ENCODE data around the gene DIAPH3.

The DIAPH3 gene

DNA sequence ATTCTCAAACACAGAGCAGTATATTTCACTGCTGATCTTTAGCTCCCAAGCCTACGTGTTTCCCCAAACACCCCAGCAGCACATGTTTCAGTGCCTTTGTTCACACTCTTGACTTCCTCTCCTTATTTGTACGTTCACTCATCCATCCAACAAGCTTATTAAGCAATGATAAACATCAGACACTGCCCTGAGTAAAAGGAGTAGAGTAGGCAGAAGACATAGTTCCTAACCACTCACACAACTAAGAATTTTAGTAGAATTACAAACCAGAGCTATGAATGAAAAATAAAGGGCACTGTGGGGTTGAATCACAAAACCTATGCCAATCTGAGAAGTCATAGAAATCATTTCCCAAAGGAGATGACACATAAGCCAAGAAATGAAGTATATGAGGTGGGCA lies 213.5 kb downstream of the DIAPH3 start:
- no peaks in the 10 kb centered on the region for H3K9me3 ChIP-seq (ENCODE audit: low read length)
- no peak overlapping the region for H3K27ac ChIP-seq (ENCODE audit: low read depth, low read length)
- no peaks in the 10 kb centered on the region for H3K4me1 ChIP-seq (ENCODE audit: insufficient read depth, low read length)
- no peaks in the 10 kb centered on the region for H3K27me3 ChIP-seq (ENCODE audit: control insufficient read depth in 1 of 2, insufficient read depth in 2 of 2, low read length in 2 of 2)
- H3K4me3 ChIP-seq (ENCODE audit: low read depth in 1 of 2, low read length in 2 of 2) = no peak overlapping the region
- H3K36me3 ChIP-seq (ENCODE audit: insufficient read depth, low read length) = no peaks in the 10 kb centered on the region
- H3K9ac ChIP-seq (ENCODE audit: low read length) = no peak overlapping the region

DNA sequence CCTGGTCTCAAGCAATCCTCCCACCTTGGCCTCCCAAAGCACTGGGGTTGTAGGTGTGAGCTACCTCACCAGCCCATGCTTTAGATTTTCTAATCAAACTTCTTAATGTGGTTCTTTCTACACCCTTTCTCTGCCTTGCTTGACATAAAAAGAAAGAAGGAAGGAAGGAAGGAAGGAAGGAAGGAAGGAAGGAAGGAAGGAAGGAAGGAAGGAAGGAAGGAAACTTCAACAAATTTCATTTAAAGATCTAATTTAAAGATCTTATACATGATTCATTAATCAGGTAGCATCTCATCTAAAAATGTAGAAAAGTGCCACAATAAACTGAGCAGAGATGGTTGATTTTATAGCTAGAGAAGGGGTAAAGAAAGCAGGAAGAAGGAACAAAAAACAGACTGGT lies 215.0 kb downstream of the DIAPH3 start:
- Histone ChIP-seq H3K27me3 (ENCODE audit: control insufficient read depth in 1 of 2, insufficient read depth in 2 of 2, low read length in 2 of 2) (no peaks in the 10 kb centered on the region), H3K4me1 (ENCODE audit: insufficient read depth, low read length) (no peaks in the 10 kb centered on the region), H3K9me3 (ENCODE audit: low read length) (no peaks in the 10 kb centered on the region), H3K36me3 (ENCODE audit: insufficient read depth, low read length) (no peaks in the 10 kb centered on the region), H3K4me3 (ENCODE audit: low read depth in 1 of 2, low read length in 2 of 2) (no peak overlapping the region), H3K9ac (ENCODE audit: low read length) (no peak overlapping the region), H3K27ac (ENCODE audit: low read depth, low read length) (no peak overlapping the region)

DNA sequence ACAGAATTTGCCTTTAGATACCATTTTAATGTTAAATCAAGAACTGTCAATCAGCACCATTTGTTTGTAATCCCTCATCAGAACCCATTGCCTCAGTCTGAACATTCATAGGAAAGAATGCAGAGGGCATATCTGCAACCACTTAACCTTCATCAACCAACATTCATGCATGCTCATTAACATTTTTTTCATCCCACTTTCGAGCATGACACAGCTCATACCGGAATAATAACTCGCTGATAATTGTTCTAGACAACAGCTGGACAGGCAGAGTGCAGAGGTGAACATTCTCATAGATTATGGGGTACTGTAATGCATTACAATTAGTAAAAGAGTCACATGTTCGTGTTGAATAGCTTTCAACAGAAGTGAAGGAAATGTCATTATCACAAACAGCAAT lies 216.8 kb downstream of the DIAPH3 start:
- no peak overlapping the region for H3K4me3 ChIP-seq (ENCODE audit: low read depth in 1 of 2, low read length in 2 of 2)
- H3K36me3 ChIP-seq (ENCODE audit: insufficient read depth, low read length) = no peaks in the 10 kb centered on the region

DNA sequence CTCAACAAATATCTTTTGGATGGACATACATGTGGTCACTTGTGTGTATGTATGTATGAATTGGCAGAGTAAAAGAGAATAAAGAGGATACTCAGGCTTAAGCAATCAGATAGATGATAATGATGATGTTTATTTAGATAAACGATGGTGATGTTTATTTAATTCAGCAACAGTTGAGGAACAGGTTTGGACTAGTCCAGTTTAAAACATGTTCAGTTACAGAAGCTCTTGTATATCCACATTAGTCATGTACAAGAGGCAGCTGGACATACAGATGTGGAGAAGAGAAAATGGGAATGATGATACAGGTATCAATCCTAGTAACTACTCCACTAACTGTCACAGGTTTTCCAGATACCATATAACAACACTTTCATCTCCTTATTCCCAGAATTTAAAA lies 232.1 kb downstream of the DIAPH3 start:
- H3K27ac ChIP-seq (ENCODE audit: low read depth, low read length) = no peak overlapping the region
- H3K9me3 ChIP-seq (ENCODE audit: low read length) = no peaks in the 10 kb centered on the region
- no peaks in the 10 kb centered on the region for H3K27me3 ChIP-seq (ENCODE audit: control insufficient read depth in 1 of 2, insufficient read depth in 2 of 2, low read length in 2 of 2)
- H3K36me3 ChIP-seq (ENCODE audit: insufficient read depth, low read length) = no peaks in the 10 kb centered on the region
- no peak overlapping the region for H3K9ac ChIP-seq (ENCODE audit: low read length)
- H3K4me1 ChIP-seq (ENCODE audit: insufficient read depth, low read length) = no peaks in the 10 kb centered on the region
- no peak overlapping the region for H3K4me3 ChIP-seq (ENCODE audit: low read depth in 1 of 2, low read length in 2 of 2)

More for the DNA sequence above, 216.8 kb downstream of the DIAPH3 start:
- no peaks in the 10 kb centered on the region for H3K4me1 ChIP-seq (ENCODE audit: insufficient read depth, low read length)
- no peak overlapping the region for H3K9ac ChIP-seq (ENCODE audit: low read length)
- no peaks in the 10 kb centered on the region for H3K9me3 ChIP-seq (ENCODE audit: low read length)
- no peaks in the 10 kb centered on the region for H3K27me3 ChIP-seq (ENCODE audit: control insufficient read depth in 1 of 2, insufficient read depth in 2 of 2, low read length in 2 of 2)
- H3K27ac ChIP-seq (ENCODE audit: low read depth, low read length) = no peak overlapping the region

DNA sequence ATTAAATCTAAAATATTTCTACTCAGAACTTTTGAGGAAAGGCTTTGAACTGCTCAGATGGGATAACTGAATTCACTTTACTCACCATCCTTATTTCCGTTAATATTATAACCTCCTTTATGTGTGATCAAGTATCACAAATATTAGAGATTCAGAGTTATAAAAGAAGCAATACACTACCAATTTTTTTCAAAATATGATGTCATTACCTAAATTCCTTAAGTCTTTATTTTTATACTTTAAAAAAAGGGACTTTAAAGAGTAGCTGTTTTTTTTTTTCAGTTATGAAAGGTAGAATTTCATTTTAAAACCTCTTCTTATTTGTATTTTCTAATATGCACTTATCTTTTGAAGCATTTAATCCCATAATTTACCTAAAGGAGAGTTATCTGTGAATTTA lies 239.5 kb downstream of the DIAPH3 start:
- H3K9ac ChIP-seq (ENCODE audit: low read length) = no peak overlapping the region
- no peaks in the 10 kb centered on the region for H3K9me3 ChIP-seq (ENCODE audit: low read length)
- H3K36me3 ChIP-seq (ENCODE audit: insufficient read depth, low read length) = no peaks in the 10 kb centered on the region
- H3K27ac ChIP-seq (ENCODE audit: low read depth, low read length) = no peak overlapping the region
- no peaks in the 10 kb centered on the region for H3K27me3 ChIP-seq (ENCODE audit: control insufficient read depth in 1 of 2, insufficient read depth in 2 of 2, low read length in 2 of 2)
- H3K4me1 ChIP-seq (ENCODE audit: insufficient read depth, low read length) = no peaks in the 10 kb centered on the region
- no peak overlapping the region for H3K4me3 ChIP-seq (ENCODE audit: low read depth in 1 of 2, low read length in 2 of 2)

DNA sequence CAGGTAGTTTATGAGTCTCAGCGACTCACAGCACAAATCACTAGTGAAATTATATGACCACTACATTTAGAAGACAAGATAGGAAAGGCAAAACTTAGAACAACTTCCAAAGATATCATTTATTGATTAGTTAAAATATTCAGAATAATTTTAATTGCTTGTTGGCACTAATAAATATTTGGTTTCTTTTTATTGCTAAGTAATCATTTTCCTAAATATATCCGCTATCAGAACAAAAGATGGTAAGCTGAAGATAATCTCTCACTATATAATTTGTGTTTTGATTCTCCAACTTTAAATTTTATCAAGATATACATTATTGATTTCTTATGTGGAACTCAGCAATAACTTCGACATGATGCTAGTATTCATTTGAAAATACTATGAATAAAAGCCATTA lies 248.5 kb downstream of the DIAPH3 start:
- Histone ChIP-seq H3K36me3 (ENCODE audit: insufficient read depth, low read length) (no peaks in the 10 kb centered on the region), H3K27ac (ENCODE audit: low read depth, low read length) (no peak overlapping the region), H3K27me3 (ENCODE audit: control insufficient read depth in 1 of 2, insufficient read depth in 2 of 2, low read length in 2 of 2) (no peaks in the 10 kb centered on the region), H3K9ac (ENCODE audit: low read length) (no peak overlapping the region), H3K9me3 (ENCODE audit: low read length) (no peaks in the 10 kb centered on the region), H3K4me3 (ENCODE audit: low read depth in 1 of 2, low read length in 2 of 2) (no peak overlapping the region), H3K4me1 (ENCODE audit: insufficient read depth, low read length) (no peaks in the 10 kb centered on the region)

DNA sequence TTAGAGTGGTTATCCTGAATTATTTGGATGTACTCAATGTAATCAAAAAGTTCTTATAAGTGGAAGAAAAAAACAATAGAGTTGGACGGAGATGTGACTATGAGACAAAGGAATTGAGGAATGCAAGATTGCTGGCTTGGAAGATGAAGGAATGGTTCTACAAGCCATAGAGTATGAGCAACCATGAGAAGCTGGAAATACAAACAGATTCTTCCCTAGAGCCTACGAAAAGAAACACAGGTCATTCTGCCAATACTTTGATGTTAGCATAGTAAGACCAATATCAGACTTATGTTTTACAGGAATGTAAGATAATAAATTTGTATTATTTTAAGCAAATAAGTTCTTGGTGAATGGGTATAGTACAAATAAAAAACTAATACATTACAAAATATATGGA lies 249.2 kb downstream of the DIAPH3 start:
- Histone ChIP-seq H3K4me3 (ENCODE audit: low read depth in 1 of 2, low read length in 2 of 2) (no peak overlapping the region), H3K4me1 (ENCODE audit: insufficient read depth, low read length) (no peaks in the 10 kb centered on the region), H3K36me3 (ENCODE audit: insufficient read depth, low read length) (no peaks in the 10 kb centered on the region), H3K27ac (ENCODE audit: low read depth, low read length) (no peak overlapping the region), H3K9ac (ENCODE audit: low read length) (no peak overlapping the region), H3K27me3 (ENCODE audit: control insufficient read depth in 1 of 2, insufficient read depth in 2 of 2, low read length in 2 of 2) (no peaks in the 10 kb centered on the region), H3K9me3 (ENCODE audit: low read length) (no peaks in the 10 kb centered on the region)

DNA sequence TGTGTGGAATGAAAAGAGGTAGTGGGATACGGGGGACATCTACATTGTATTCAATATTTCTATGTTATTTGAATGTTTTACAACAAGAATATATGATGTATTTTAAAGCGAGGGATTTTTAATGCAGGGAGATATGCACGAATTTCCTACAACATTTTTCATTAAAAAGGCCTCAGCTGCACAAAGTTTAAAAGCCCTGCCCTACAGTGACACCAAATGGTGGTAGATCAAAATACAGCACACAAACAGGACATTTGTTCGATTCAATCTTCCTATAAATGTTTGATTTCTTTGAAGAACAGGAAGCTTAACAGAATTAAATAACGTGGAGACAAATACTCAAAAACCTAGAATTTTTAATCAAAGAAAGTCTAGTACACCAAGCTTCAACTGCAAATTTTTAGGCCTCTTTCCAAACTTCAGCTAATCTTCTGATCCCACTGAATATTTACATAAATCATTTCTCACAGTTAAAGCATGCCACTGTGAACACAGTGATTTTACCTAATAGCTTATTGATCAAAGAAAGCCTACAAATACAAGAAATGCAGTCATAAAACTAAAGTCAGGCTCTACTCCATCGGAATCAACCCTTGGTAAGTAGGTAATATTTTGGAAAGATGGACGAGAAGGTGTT lies 257.2 kb downstream of the DIAPH3 start:
- no peak overlapping the region for H3K9ac ChIP-seq (ENCODE audit: low read length)
- no peaks in the 10 kb centered on the region for H3K9me3 ChIP-seq (ENCODE audit: low read length)
- H3K36me3 ChIP-seq (ENCODE audit: insufficient read depth, low read length) = no peaks in the 10 kb centered on the region
- H3K27ac ChIP-seq (ENCODE audit: low read depth, low read length) = no peak overlapping the region
- H3K4me3 ChIP-seq (ENCODE audit: low read depth in 1 of 2, low read length in 2 of 2) = no peak overlapping the region
- no peaks in the 10 kb centered on the region for H3K27me3 ChIP-seq (ENCODE audit: control insufficient read depth in 1 of 2, insufficient read depth in 2 of 2, low read length in 2 of 2)
- H3K4me1 ChIP-seq (ENCODE audit: insufficient read depth, low read length) = no peaks in the 10 kb centered on the region

DNA sequence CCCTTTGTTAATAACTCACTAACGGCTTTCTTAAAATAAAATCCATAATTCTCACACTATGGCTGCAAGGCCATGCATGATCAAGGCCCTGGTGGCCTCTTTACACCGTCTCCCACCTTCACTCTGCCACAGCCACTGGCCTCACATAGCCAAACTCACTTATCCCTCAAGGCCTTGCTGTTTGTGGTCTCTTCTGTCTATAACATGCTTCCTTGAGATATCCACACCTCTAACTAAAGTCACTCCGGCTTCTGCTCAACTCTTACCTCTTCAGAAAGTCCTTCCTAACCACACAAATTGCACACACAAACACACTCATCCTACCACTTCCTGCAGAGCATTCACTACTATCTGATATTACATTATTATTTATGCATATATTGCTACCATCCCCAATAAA lies 262.5 kb downstream of the DIAPH3 start:
- H3K27me3 ChIP-seq (ENCODE audit: control insufficient read depth in 1 of 2, insufficient read depth in 2 of 2, low read length in 2 of 2) = no peaks in the 10 kb centered on the region
- no peak overlapping the region for H3K9ac ChIP-seq (ENCODE audit: low read length)
- H3K9me3 ChIP-seq (ENCODE audit: low read length) = no peaks in the 10 kb centered on the region
- no peak overlapping the region for H3K27ac ChIP-seq (ENCODE audit: low read depth, low read length)
- no peaks in the 10 kb centered on the region for H3K4me1 ChIP-seq (ENCODE audit: insufficient read depth, low read length)
- H3K36me3 ChIP-seq (ENCODE audit: insufficient read depth, low read length) = no peaks in the 10 kb centered on the region
- no peak overlapping the region for H3K4me3 ChIP-seq (ENCODE audit: low read depth in 1 of 2, low read length in 2 of 2)

DNA sequence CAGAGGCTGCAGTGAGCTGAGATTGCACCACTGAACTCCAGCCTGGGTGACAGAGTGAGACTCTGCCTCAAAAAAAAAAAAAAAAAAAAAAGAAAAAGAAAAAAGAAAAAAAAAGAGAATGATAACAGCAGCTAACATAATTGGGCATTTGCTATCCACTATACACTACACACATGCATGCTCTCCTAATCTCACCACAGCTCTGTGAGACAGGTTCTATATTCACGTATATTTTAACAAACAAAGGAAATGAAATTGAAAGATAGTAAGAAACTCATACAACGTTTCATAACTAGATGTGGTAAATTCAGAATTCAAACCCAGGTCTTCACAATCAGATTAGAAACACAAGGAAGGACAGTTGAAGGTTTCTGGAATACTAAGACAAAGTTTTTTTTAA lies 265.7 kb downstream of the DIAPH3 start:
- no peaks in the 10 kb centered on the region for H3K27me3 ChIP-seq (ENCODE audit: control insufficient read depth in 1 of 2, insufficient read depth in 2 of 2, low read length in 2 of 2)
- no peaks in the 10 kb centered on the region for H3K9me3 ChIP-seq (ENCODE audit: low read length)
- H3K4me3 ChIP-seq (ENCODE audit: low read depth in 1 of 2, low read length in 2 of 2) = no peak overlapping the region
- no peaks in the 10 kb centered on the region for H3K36me3 ChIP-seq (ENCODE audit: insufficient read depth, low read length)
- H3K27ac ChIP-seq (ENCODE audit: low read depth, low read length) = no peak overlapping the region
- H3K4me1 ChIP-seq (ENCODE audit: insufficient read depth, low read length) = no peaks in the 10 kb centered on the region
- no peak overlapping the region for H3K9ac ChIP-seq (ENCODE audit: low read length)

DNA sequence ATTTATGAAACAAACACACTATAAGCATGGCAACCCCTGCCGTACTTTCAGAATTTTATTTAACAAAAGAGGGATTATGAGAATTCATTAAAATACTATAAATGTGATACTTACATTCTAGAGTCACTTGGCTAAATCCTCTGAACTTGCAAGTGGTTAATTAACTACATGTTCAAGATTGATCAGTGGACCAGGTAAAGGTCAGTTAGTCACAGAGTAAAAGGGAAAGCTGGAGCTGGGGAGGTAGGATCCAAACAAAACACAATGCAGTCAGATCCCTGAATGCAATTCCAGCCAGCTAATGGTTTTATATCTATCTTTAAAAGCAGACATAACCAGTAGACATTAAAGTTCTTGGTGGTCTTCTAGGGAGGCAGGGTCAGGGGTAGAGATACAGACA lies 270.5 kb downstream of the DIAPH3 start:
- Histone ChIP-seq H3K27ac (ENCODE audit: low read depth, low read length) (no peak overlapping the region), H3K27me3 (ENCODE audit: control insufficient read depth in 1 of 2, insufficient read depth in 2 of 2, low read length in 2 of 2) (no peaks in the 10 kb centered on the region), H3K36me3 (ENCODE audit: insufficient read depth, low read length) (no peaks in the 10 kb centered on the region), H3K4me1 (ENCODE audit: insufficient read depth, low read length) (no peaks in the 10 kb centered on the region), H3K9me3 (ENCODE audit: low read length) (no peaks in the 10 kb centered on the region), H3K4me3 (ENCODE audit: low read depth in 1 of 2, low read length in 2 of 2) (no peak overlapping the region), H3K9ac (ENCODE audit: low read length) (no peak overlapping the region)

DNA sequence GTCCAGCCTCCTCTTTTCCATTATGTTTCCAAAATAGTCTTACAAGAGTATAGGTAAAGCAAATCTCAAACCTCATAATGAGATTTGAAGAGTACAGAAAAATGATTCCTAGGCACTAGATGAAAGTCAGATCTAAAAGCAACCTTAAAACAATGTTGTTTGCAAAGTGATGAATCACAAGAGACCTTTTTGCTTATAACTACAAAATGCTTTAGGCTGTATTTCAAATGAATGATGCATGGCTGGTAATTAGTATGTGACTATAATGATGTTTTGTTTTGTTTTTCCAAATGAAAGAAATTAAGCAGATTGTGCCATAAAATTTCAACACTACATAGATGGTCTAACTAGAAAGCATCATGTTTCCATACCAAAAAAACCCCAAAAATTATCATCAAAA lies 272.7 kb downstream of the DIAPH3 start:
- H3K36me3 ChIP-seq (ENCODE audit: insufficient read depth, low read length) = no peaks in the 10 kb centered on the region
- no peak overlapping the region for H3K4me3 ChIP-seq (ENCODE audit: low read depth in 1 of 2, low read length in 2 of 2)
- no peaks in the 10 kb centered on the region for H3K9me3 ChIP-seq (ENCODE audit: low read length)
- no peak overlapping the region for H3K27ac ChIP-seq (ENCODE audit: low read depth, low read length)
- H3K4me1 ChIP-seq (ENCODE audit: insufficient read depth, low read length) = no peaks in the 10 kb centered on the region
- H3K27me3 ChIP-seq (ENCODE audit: control insufficient read depth in 1 of 2, insufficient read depth in 2 of 2, low read length in 2 of 2) = no peaks in the 10 kb centered on the region
- H3K9ac ChIP-seq (ENCODE audit: low read length) = no peak overlapping the region

All from muscle layer of colon (tissue), 2 donors.